VCaP (cell line): ENCODE measurements around the gene EPN1.

ENCODE experiments used
- H3K27ac ChIP-seq: fragments of 450-650 bp; 2 replicates; pipeline ENCODE4 v1.5.1; 2017
- TF ChIP-seq, protein P1 (sequence below): fragments of 450-650 bp; conservative IDR thresholded peaks from 2 replicates; pipeline ENCODE4 v1.5.1; 2017; ENCODE audit warnings: mild to moderate bottlenecking, moderate library complexity

The EPN1 gene

DNA sequence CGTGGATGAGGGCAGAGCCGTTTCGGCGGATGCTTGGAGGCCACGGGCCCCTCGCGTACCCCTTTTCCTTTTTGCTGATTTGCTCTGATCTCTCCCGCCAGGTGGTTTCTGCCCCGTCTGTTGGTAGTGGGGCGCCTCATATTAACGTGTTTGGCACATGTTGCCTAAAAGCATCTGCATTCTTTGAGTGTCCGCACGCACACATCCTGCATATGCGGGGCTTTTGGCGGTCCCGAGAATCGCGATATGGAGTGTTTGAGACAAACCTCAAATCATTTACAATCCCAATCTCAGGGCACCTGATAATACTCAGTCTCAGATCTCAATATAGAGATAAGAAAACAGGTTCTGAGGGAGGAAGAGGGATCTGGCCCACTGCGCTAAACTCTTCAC, 19.4 kb upstream of the EPN1 start:
- peak overlapping the region; percentile 100 for H3K27ac ChIP-seq
- TF ChIP-seq, protein P1, sequence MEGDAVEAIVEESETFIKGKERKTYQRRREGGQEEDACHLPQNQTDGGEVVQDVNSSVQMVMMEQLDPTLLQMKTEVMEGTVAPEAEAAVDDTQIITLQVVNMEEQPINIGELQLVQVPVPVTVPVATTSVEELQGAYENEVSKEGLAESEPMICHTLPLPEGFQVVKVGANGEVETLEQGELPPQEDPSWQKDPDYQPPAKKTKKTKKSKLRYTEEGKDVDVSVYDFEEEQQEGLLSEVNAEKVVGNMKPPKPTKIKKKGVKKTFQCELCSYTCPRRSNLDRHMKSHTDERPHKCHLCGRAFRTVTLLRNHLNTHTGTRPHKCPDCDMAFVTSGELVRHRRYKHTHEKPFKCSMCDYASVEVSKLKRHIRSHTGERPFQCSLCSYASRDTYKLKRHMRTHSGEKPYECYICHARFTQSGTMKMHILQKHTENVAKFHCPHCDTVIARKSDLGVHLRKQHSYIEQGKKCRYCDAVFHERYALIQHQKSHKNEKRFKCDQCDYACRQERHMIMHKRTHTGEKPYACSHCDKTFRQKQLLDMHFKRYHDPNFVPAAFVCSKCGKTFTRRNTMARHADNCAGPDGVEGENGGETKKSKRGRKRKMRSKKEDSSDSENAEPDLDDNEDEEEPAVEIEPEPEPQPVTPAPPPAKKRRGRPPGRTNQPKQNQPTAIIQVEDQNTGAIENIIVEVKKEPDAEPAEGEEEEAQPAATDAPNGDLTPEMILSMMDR: no peak

DNA sequence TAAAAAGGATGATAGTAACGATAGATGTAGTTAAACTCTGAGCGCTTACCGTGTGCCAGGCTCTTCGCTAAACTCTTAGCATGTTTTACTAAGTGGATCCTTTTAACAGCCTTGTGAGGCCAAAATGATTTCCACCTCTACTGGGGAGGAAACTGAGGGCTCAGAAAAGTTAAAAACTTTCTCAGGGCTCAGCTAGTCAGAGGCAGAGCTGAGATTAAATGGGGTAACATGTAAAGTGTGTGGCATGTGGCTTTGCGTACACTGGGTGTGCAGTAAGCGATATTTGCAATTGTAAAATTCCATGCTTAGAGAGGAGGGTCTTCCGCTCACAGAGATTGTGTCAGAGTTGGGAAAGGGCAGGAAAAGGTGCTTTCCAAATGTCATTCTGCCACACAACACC, 18.5 kb upstream of the EPN1 start:
- TF ChIP-seq, protein P1: no peak
- peak overlapping the region; percentile 100 for H3K27ac ChIP-seq

DNA sequence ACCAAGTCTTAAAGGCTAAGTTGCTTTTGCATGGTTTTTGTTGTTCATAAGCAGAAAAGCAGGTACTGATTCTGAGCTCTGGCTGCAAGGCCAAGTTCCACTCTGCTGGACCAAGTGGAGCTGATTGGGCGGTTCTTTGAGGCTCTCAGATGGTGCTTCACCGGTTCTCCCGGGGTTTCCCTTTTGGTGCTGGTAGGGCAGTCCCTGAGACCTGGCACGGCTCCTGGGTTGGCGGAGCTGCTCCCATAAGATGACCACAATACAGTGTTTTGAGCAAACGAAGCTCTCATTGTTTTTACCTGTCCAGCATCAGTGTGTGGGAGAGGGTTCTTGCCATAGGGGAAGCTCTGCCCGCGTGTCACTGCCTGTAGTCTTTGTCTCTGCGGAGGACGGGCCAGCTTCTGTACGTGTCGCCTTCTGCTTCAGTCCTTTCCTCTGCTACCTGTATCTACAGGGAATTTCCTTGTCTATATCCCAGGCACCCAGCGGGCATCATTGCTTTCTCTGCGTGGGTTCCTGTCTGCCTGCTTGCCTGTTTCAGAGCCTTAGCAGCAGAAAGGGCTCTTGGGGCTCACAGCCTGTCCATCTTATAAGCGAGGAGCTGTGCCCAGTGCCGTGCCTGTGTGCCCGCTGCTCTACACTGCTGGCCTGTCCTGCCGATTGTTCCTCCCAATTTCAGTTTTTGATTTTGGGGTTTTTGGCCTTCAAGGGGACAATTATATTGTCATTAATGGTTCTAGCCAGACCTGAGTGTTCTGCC, 17.9 kb upstream of the EPN1 start:
- peak overlapping the region; percentile 100 for H3K27ac ChIP-seq
- TF ChIP-seq, protein P1: no peak

DNA sequence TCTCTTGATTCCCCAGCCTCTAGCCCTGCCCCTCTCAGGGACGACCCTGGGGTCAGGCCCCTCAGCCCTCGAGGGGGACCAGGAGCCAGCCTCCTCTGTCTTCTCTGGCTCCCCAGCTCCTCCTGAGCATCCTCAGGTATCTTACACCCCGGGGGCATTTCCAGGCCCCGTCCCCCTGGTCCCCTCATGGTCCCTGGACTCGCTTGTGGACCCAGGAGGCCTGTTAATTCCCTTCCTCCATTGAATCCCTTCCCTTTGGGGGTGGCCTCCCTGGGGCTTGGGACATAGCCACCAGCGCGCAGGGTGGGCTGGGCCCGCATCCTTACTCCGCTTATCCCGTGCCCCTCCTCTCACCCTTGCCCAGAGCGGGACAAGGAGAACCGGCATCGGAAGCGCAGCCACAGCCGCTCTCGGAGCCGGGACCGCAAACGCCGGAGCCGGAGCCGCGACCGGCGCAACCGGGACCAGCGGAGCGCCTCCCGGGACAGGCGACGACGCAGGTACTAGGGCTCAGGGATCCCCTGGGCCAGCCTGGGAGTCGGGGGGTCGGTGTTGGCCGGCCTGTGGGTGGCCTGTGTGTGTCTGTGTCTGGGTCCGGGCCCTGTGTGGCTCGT, 16.1 kb upstream of the EPN1 start:
- TF ChIP-seq, protein P1: no peak
- H3K27ac ChIP-seq: peak overlapping the region; percentile 100; the same call in 1 of the 2 replicates

DNA sequence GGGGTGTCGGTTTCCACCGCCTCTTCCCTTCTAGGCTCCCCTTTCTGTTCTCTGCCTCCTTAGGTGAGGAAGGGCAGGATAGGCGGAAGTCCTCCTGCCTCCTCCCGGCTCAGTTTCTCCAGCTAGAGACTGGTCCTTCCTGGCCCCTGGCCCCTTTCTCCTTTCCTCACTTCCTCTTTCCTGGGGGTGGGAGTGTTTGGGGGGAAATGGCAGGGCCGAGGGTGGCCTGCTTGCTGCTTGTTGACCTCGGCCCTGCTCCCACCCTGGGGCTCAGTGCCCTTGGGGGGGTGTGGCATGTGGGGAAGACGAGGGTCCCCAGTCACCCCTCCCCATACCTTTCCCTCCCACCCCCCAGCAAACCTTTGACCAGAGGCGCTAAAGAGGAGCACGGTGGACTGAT, 15.2 kb upstream of the EPN1 start:
- TF ChIP-seq, protein P1: no peak
- peak overlapping the region; percentile 100; the same call in 1 of the 2 replicates for H3K27ac ChIP-seq

DNA sequence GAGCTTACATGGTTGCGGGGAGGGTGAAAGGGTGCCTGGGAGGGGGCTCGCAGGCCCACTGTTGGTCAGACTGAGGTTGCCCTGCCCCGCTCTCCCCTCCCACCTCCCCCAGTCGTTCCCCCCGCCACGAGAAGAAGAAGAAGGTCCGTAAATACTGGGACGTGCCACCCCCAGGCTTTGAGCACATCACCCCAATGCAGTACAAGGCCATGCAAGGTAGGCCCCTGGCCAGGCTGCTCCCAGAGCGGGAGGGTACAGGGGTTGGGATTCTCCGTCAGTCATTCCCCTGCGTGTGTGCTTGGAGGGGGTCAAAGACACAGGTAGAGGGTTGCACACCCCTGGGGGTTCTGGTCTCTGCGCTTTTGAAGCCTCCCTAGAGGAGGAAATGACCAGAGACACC, 14.6 kb upstream of the EPN1 start:
- H3K27ac ChIP-seq: no peak overlapping the region
- TF ChIP-seq, protein P1: no peak

DNA sequence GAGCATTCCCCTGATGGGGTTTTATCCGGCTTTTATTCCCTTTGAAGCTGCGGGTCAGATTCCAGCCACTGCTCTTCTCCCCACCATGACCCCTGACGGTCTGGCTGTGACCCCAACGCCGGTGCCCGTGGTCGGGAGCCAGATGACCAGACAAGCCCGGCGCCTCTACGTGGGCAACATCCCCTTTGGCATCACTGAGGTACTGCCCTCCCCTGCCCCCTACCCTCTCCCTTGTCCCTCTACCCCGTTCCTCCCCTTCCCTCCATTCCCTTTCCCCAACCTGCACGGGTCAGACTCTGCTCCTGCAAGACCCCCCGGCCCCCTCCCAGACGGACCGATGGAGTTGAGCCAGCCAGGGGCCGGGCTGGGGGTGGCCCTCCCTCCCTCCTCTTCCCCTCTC, 14.0 kb upstream of the EPN1 start:
- TF ChIP-seq, protein P1: no peak
- H3K27ac ChIP-seq: no peak overlapping the region
